ENCODE results near the gene QSOX2.

DNA sequence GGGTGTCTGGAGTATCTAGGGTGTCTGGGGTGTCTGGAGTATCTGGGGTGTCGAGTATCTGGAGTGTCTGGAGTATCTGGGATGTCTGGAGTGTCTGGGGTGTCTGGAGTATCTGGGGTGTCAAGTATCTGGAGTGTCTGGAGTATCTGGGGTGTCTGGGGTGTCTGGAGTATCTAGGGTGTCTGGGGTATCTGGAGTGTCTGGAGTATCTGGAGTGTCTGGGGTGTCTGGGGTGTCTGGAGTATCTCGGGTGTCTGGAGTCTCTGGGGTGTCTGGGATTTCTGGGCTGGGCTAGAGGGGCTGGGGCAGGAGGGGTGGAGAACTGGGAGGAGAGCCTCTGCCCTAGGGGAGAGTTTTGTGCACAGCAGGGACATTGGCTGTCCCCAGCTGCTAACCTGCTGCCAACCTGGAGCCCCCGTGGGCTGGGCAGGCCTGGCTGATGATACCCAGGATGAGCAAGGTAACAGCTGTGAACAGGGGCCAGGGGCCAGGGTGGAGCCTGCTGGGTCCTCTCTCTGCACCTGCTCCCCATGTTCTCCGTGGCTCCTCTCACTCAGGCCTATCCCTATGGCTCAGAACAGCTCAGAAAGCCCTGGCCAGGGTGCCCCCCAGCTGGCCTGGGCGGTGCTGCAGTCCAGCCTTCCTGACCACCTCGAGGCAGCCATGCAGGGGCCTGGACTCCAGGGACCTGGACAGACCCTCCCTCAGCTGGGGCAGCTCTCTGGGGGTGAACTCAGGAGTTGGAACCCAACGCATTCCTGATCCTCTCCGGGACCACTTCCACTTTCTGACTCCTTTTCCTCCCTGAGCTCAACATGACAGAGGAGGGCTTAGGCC lies 70.6 kb downstream of the QSOX2 start:
- TF ChIP-seq, protein P1, sequence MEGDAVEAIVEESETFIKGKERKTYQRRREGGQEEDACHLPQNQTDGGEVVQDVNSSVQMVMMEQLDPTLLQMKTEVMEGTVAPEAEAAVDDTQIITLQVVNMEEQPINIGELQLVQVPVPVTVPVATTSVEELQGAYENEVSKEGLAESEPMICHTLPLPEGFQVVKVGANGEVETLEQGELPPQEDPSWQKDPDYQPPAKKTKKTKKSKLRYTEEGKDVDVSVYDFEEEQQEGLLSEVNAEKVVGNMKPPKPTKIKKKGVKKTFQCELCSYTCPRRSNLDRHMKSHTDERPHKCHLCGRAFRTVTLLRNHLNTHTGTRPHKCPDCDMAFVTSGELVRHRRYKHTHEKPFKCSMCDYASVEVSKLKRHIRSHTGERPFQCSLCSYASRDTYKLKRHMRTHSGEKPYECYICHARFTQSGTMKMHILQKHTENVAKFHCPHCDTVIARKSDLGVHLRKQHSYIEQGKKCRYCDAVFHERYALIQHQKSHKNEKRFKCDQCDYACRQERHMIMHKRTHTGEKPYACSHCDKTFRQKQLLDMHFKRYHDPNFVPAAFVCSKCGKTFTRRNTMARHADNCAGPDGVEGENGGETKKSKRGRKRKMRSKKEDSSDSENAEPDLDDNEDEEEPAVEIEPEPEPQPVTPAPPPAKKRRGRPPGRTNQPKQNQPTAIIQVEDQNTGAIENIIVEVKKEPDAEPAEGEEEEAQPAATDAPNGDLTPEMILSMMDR (IDR thresholded peaks at IDR 0.05): no peak
- TF ChIP-seq POLR2A (IDR thresholded peaks at IDR 0.05): no peak
